Karpas-422 (cell line): ENCODE results near the gene SPAG16. TPM values are rescaled to one million over a fixed set of nuclear protein-coding genes. Genes with fewer than 3 reads are reported as not detected.

ENCODE experiments used
- DNase-seq: peaks from one replicate; pipeline ENCODE4 v3.0.0-alpha.2; 2015
- H2AFZ ChIP-seq: fragments of 200-600 bp; sonication (generic); 2 replicates; pipeline ENCODE4 v1.6.1; 2014; ENCODE audit warnings: antibody characterized with exemption, low read length, mixed read lengths
- H3K27ac ChIP-seq: fragments of 200-600 bp; sonication (generic); 2 replicates; pipeline ENCODE4 v1.5.1; 2014; ENCODE audit warnings: mild to moderate bottlenecking, low read length, moderate library complexity
- H3K27me3 ChIP-seq: fragments of 200-600 bp; sonication (generic); 2 replicates; pipeline ENCODE4 v1.6.1; 2014; ENCODE audit warnings: low read length, mixed read lengths
- H3K36me3 ChIP-seq: fragments of 200-600 bp; sonication (generic); 2 replicates; pipeline ENCODE4 v1.6.1; 2014; ENCODE audit warnings: low read length, mixed read lengths; ENCODE audit not compliant: insufficient read depth
- H3K4me1 ChIP-seq: fragments of 200-600 bp; sonication (generic); 2 replicates; pipeline ENCODE4 v1.6.1; 2014; ENCODE audit warnings: mild to moderate bottlenecking, low read length, mixed read lengths
- H3K4me2 ChIP-seq: fragments of 200-600 bp; sonication (generic); 2 replicates; pipeline ENCODE4 v1.6.1; 2014; ENCODE audit warnings: low read length, low read depth, mild to moderate bottlenecking; ENCODE audit not compliant: poor library complexity, severe bottlenecking
- H3K4me3 ChIP-seq: fragments of 200-600 bp; sonication (generic); 2 replicates; pipeline ENCODE4 v1.5.1; 2014; ENCODE audit warnings: mild to moderate bottlenecking, antibody characterized with exemption, low read length, mixed read lengths
- H3K79me2 ChIP-seq: fragments of 200-600 bp; sonication (generic); 2 replicates; pipeline ENCODE4 v1.6.1; 2014; ENCODE audit warnings: mild to moderate bottlenecking, low read length, mixed read lengths
- H3K9ac ChIP-seq: fragments of 200-600 bp; sonication (generic); 2 replicates; pipeline ENCODE4 v1.6.0; 2014; ENCODE audit warnings: low read length
- H3K9me2 ChIP-seq: fragments of 200-600 bp; sonication (generic), shearing (Covaris generic); replicated peaks from 2 replicates; pipeline ENCODE4 v1.6.0; 2014; ENCODE audit warnings: mild to moderate bottlenecking, low read length, moderate library complexity; ENCODE audit not compliant: insufficient read depth
- H3K9me3 ChIP-seq: fragments of 300-700, 200-600 bp; sonication (generic); 2 replicates; pipeline ENCODE4 v1.6.1; 2014; ENCODE audit warnings: low read length, mixed read lengths
- H4K20me1 ChIP-seq: fragments of 200-600 bp; sonication (generic); 2 replicates; pipeline ENCODE4 v1.6.1; 2014; ENCODE audit warnings: mild to moderate bottlenecking, antibody characterized with exemption, low read length, low read depth; ENCODE audit not compliant: insufficient read depth
- total RNA-seq: library from RNA; depleted of rRNA; stranded (reverse); fragments of >200 nt; shearing (Covaris generic); gene quantifications from 2 replicates; pipeline ENCODE4 v1.2.3, GENCODE V29; 2014; ENCODE audit warnings: low replicate concordance

Gene SPAG16
- total RNA-seq, 1 experiment from 2014 or later = 67.8 TPM

- Histone ChIP-seq H3K27me3 (no peaks in the 10 kb centered on the region), H3K4me1 (no peaks in the 10 kb centered on the region), H3K4me3 (no peak overlapping the region), H2AFZ (no peak overlapping the region), H3K36me3 (no peaks in the 10 kb centered on the region), H3K9me2 (no peaks in the 10 kb centered on the region), H3K9ac (no peak overlapping the region), H3K79me2 (no peaks in the 10 kb centered on the region), H3K4me2 (no peak overlapping the region), H4K20me1 (no peaks in the 10 kb centered on the region), H3K27ac (no peak overlapping the region), H3K9me3 (peaks cover 6% of the 10 kb centered on the region)
- no peak for DNase-seq
Measured at GRCh38 chr2:214019973-214020345, 735.7 kb downstream of the SPAG16 start.

DNA sequence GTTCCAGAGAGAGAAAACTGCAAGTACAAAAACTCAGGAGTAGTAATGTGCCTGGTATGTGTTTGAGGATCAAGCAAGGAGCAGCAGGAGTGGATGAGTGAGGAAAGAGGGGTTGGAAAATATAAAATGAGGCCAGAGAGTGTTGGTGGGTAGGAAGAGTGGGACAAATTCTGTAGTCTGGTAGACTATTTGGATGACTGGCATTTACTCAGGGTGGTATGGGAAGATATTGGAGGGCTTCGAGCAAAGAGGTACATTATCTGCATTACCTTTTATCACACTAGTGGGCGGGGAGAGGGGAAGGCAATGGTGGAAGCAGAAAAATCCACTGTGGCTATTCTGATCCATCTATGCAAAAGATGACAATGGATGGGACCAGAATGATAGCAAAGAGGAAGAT is 744.9 kb downstream of the SPAG16 start:
- DNase-seq = no peak
- H3K36me3 ChIP-seq = no peaks in the 10 kb centered on the region
- peaks cover 11% of the 10 kb centered on the region; the same call in 1 of the 2 replicates for H3K9me3 ChIP-seq
- H3K9ac ChIP-seq = no peak overlapping the region
- H3K9me2 ChIP-seq = no peaks in the 10 kb centered on the region; the same call in 1 of the 2 replicates
- no peak overlapping the region for H3K4me3 ChIP-seq
- H3K27me3 ChIP-seq = no peaks in the 10 kb centered on the region
- no peak overlapping the region for H2AFZ ChIP-seq
- H3K4me2 ChIP-seq = no peak overlapping the region
- H3K27ac ChIP-seq = no peak overlapping the region
- H3K4me1 ChIP-seq = no peaks in the 10 kb centered on the region
- no peaks in the 10 kb centered on the region for H4K20me1 ChIP-seq
- H3K79me2 ChIP-seq = no peaks in the 10 kb centered on the region

DNA sequence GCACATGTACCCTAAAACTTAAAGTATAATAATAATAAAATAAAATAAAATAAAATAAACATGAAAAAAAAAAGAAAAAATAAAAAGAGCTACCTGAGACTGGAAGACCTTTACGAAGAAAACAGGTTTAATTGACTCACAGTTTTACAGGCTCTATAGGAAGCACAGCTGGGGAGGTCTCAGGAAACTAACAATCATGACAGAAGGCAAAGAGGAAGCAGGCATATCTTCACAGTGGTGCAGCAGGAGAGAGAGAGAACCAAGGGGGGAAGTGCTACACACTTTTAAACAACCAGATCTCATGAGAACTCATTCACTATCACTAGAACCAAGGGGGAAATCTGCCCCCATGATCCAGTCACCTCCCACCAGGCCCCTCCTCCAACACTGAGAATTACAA is 747.3 kb downstream of the SPAG16 start:
- DNase-seq = no peak
- H2AFZ ChIP-seq = no peak overlapping the region
- peaks cover 7% of the 10 kb centered on the region; the same call in 1 of the 2 replicates for H3K9me3 ChIP-seq
- H3K4me3 ChIP-seq = no peak overlapping the region
- H3K36me3 ChIP-seq = no peaks in the 10 kb centered on the region
- no peaks in the 10 kb centered on the region; the same call in 1 of the 2 replicates for H3K9me2 ChIP-seq
- H3K27ac ChIP-seq = no peak overlapping the region
- H3K79me2 ChIP-seq = no peaks in the 10 kb centered on the region
- H3K4me1 ChIP-seq = no peaks in the 10 kb centered on the region
- no peak overlapping the region for H3K4me2 ChIP-seq
- H3K9ac ChIP-seq = no peak overlapping the region
- no peaks in the 10 kb centered on the region for H4K20me1 ChIP-seq
- H3K27me3 ChIP-seq = no peaks in the 10 kb centered on the region

DNA sequence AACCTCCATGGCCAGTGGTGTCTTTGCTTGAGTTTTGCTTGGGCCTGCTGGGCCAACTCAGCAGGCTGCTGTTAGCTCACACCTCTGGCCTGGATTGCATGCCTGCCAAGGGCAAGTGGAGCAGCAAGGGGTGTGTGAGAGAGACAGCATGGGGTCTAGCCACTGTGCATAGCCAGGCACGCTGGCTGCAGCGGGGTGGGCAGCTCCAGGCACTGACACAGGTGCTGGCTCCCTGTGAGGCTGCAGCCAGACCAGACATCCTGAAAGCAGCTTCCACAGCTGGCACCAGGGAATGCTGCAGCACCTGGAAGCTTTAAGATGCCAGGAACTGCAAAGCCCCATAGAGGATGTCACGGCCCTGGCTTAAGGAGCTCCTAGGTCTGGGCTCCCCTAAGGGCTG is 750.2 kb downstream of the SPAG16 start:
- no peaks in the 10 kb centered on the region for H3K4me1 ChIP-seq
- peaks cover 3% of the 10 kb centered on the region; the same call in 1 of the 2 replicates for H3K9me3 ChIP-seq
- no peaks in the 10 kb centered on the region for H3K27me3 ChIP-seq

GRCh38 chr2:214035091-214035852 is 751.0 kb downstream of the SPAG16 start:
- no peak for DNase-seq
- Histone ChIP-seq H3K9ac (no peak overlapping the region), H3K27me3 (no peaks in the 10 kb centered on the region), H3K9me3 (peaks cover 6% of the 10 kb centered on the region), H3K27ac (no peak overlapping the region), H3K9me2 (no peaks in the 10 kb centered on the region; the same call in 1 of the 2 replicates), H3K4me1 (no peaks in the 10 kb centered on the region), H3K4me2 (no peak overlapping the region), H4K20me1 (no peaks in the 10 kb centered on the region), H3K79me2 (no peaks in the 10 kb centered on the region), H3K4me3 (no peak overlapping the region), H3K36me3 (no peaks in the 10 kb centered on the region), H2AFZ (no peak overlapping the region)

More for the DNA sequence above, 750.2 kb downstream of the SPAG16 start:
- no peak for DNase-seq
- Histone ChIP-seq H3K9me2 (no peaks in the 10 kb centered on the region; the same call in 1 of the 2 replicates), H3K27ac (no peak overlapping the region), H2AFZ (no peak overlapping the region), H3K4me2 (no peak overlapping the region), H3K9ac (no peak overlapping the region), H4K20me1 (no peaks in the 10 kb centered on the region), H3K79me2 (no peaks in the 10 kb centered on the region), H3K36me3 (no peaks in the 10 kb centered on the region), H3K4me3 (no peak overlapping the region)

DNA sequence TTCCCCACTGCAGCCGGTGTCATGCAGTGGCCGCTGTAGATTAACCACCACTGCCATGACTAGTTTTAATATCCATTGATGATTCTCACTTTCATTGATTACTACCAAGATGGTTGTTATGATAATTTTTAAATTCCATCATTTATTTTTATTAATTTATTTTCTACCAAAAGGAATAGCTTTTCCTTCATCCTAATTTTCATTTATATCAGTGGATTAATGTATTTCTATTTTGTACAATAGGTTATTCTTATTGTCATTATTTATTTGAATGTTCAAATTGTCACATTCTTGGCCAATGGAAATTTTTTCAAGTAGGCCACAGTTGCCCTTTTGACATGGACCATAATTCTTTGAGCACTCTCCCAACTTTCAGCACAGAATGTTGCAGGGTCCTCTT is 751.7 kb downstream of the SPAG16 start:
- H3K27me3 ChIP-seq = no peaks in the 10 kb centered on the region
- DNase-seq = no peak
- H3K9me3 ChIP-seq = peaks cover 6% of the 10 kb centered on the region

GRCh38 chr2:214038186-214038585 is 753.9 kb downstream of the SPAG16 start:
- no peak overlapping the region for H2AFZ ChIP-seq
- no peaks in the 10 kb centered on the region for H3K36me3 ChIP-seq
- no peaks in the 10 kb centered on the region for H3K4me1 ChIP-seq
- H3K27ac ChIP-seq = no peak overlapping the region
- no peaks in the 10 kb centered on the region; the same call in 1 of the 2 replicates for H3K9me2 ChIP-seq
- no peaks in the 10 kb centered on the region for H3K79me2 ChIP-seq
- no peak overlapping the region for H3K4me3 ChIP-seq
- H3K9me3 ChIP-seq = peaks cover 14% of the 10 kb centered on the region
- no peak overlapping the region for H3K4me2 ChIP-seq
- H4K20me1 ChIP-seq = no peaks in the 10 kb centered on the region
- no peak overlapping the region for H3K9ac ChIP-seq
- no peaks in the 10 kb centered on the region for H3K27me3 ChIP-seq
- no peak for DNase-seq

More for the DNA sequence above, 751.7 kb downstream of the SPAG16 start:
- H3K79me2 ChIP-seq = no peaks in the 10 kb centered on the region
- H3K4me2 ChIP-seq = no peak overlapping the region
- no peak overlapping the region for H3K27ac ChIP-seq
- H3K4me1 ChIP-seq = no peaks in the 10 kb centered on the region
- no peak overlapping the region for H3K9ac ChIP-seq
- no peak overlapping the region for H3K4me3 ChIP-seq
- H4K20me1 ChIP-seq = no peaks in the 10 kb centered on the region
- no peaks in the 10 kb centered on the region; the same call in 1 of the 2 replicates for H3K9me2 ChIP-seq
- H2AFZ ChIP-seq = no peak overlapping the region
- H3K36me3 ChIP-seq = no peaks in the 10 kb centered on the region

DNA sequence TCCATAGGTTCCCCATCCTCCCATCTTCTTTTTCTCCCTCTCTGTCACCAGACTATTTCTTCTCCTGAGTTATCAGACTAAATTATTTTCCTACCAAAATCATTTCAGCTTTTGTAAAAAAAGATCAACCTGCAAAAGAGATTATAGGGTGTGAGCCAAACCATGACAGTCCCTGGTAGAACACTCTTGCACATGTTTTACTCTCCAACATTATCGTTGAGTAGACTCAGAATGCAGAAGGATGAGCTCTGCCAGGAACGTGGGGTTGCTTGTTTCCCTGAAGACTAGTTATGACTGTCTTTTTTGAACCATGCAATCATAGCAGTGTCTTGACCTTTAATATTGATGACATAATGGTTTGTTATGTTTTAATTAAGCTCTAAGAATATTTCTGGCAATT is 766.5 kb downstream of the SPAG16 start:
- H3K27me3 ChIP-seq = no peaks in the 10 kb centered on the region
- H3K27ac ChIP-seq = no peak overlapping the region
- H3K4me2 ChIP-seq = no peak overlapping the region

More for the DNA sequence above, 766.5 kb downstream of the SPAG16 start:
- Histone ChIP-seq H3K9me3 (peaks cover 14% of the 10 kb centered on the region), H3K9ac (no peak overlapping the region), H3K79me2 (no peaks in the 10 kb centered on the region), H3K4me3 (no peak overlapping the region), H3K36me3 (no peaks in the 10 kb centered on the region), H3K9me2 (no peaks in the 10 kb centered on the region), H3K4me1 (no peaks in the 10 kb centered on the region), H4K20me1 (no peaks in the 10 kb centered on the region), H2AFZ (no peak overlapping the region)
- no peak for DNase-seq
